SKM-1 (cell line): Measurements from ENCODE around the gene ZNF275.
A peak's percentile ranks its signal among the peaks of the same experiment; 100 is the strongest.
"Not testable (repeated sequence)": the region's sequence is repeated elsewhere in the genome, so short reads cannot be mapped to it uniquely, and the experiment has no call there.

Source experiments
- DNase-seq: peaks from one replicate; lab custom pipeline; 2025; ENCODE audit not compliant: unreplicated experiment; lab: John Stamatoyannopoulos, UW

The ZNF275 gene

DNA sequence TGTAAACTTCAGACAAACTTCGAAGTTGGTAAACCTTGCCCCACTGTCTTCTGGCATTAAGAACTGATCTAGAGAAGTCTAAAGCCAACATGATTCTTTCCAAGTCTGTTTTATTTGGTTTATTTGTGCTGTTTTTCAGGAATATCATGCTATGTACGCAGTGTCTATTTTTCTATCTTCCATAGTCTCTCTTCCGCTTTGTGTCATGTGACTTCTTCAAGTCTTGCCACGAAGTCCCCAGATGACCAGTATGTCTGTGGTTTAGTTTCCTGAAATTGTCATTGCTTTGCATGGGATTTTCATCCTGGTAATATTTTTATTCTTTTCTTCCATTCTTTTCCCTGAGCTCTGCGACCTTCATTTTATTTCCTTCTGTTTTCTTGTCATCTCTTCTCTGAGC, 52.1 kb downstream of the ZNF275 start:
- no peak for DNase-seq

DNA sequence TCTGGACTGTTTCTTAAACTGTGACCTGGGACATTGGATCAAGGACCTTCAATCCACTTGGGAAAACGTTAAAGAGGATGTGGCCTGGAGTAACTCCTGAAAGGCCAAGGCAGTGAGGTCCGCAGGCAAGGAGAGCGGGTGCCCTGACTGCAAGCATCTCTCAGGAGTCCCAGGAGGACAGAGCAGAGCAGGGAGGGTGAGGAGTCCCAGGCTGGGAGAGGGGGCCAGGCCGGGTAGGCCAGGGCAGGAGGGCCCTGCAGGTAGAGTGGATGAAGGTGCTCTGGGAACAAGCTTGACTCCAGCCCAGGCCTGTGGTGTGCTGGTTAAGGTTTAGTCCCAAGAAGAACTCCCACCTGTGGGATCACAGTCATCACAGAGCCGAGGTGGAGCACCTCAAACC, 53.4 kb downstream of the ZNF275 start:
- no peak for DNase-seq

DNA sequence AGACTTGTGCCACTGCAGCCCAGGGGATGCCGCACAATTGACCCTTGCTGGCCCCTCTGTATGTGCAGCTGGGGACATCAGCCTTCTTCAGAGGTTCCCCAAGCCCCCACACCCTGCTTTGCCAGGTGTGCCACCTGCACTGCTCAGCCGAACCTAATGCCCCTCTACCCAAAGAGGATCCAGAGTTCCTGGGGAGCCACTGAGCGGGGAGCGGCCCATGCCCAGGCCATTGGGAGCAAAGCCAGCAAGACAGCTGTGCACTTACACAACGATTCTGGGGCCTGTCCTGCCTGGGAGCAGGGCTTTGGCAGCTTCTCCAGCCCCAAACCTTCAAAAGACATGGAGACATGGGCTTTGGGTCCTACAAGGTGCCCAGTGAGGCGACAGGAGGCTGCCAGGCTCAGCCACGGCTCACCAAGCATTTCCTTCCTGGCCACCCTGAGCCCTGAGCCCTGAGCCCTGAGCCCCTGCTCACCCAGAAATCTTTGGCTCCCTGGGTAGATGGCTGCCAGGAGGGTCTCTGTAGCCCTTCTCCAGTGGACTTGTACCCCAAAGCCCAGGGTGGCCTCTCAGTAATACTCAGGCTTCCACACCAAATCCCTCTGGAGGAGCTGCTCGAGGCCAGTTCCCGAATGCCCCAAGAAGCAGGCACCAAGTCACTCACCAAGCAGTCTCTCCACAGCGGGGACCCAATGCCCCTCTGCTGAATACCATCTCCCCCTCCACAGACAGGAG, 54.2 kb downstream of the ZNF275 start:
- DNase-seq = no peak

DNA sequence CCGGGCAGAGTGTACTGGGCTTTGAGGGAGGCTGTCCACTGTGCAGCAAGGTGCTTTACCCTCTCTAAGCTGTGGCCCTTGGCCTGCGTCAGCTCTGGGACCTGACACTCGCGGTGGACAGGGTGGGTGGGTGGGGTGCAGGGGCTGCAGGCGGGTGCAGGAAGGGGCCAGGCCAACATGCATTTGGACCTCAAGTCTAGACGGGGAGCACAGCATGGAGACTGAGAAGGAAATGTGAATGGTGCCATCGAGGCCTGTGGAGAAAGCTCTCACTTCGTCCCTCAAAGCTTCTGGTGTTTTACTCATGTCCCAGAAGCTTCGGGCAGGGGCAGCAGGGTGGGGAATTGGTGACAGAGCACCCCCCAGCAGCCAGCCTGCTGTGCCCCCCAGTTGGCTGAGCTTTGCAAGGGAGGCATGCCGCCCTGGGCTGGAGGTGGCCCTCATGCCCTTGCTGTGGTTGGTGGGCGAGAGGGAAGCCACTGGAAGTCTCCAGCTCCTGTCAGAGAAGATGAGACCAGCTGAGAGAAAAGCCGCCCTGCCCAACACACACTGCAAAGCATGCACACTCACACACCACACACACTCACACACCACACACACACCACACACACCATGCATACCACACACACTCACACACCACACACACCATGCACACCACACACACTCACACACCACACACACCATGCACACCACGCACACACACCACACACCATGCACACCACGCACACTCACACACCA, 54.9 kb downstream of the ZNF275 start:
- no peak for DNase-seq

DNA sequence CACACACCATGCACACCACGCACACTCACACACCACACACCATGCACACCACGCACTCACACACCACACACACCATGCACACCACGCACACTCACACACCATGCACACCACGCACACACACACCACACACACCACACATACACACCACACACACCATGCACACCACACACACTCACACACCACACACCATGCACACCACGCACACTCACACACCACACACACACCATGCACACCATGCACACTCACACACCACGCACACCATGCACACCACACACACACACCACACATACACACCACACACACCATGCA, 55.5 kb downstream of the ZNF275 start:
- DNase-seq = not testable (repeated sequence)

DNA sequence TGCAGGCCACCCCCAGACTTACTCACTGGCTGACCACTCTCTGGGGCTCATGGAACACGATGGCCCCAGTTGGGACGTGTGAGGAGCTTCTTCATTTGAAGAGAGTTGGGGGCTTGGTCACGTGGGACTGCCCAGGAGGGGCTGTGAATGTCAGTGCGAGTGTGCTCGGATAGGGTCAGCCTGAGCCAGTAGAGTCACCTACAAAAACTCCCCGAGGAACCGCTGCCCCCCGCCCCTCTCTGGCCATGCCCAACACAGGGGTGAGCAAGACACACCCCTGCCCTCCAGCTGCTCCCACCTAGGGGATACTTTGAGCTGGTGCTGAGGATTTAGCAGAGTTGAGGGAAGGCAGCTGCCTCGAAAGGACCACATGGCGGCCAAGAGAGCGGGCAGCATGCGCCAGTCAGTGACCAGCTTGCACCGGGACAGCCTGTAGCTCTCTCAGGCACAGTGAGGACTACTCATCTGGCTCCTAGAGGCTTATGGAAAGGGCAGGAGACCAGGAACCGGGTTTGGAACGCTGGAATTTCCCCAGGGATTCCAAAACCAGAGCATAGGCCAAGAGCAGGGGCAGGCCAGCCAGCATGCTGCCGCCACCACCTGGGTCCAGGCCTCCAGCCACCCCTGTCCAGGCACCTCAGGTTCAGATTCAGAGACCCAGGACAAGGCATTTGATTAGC, 58.8 kb downstream of the ZNF275 start:
- DNase-seq = no peak

DNA sequence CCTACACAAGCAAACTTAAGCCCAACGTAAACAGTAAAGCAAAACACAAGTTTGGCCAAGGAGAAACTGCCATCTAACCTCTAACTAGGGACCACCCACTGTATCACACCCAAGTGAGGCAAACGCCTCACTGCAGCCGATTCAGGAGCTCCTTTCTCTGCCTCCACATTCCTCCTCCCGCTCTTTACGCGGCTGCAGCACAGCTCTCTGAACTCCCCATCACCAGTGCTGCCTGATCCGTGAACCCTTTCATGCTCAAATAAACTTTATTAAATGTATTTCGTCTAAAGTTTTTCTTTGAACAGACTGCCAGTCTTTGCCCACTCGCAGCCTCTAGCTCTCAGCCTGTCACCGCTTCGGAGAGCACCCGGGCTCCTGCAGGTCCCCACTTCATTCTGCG, 60.7 kb downstream of the ZNF275 start:
- no peak for DNase-seq

DNA sequence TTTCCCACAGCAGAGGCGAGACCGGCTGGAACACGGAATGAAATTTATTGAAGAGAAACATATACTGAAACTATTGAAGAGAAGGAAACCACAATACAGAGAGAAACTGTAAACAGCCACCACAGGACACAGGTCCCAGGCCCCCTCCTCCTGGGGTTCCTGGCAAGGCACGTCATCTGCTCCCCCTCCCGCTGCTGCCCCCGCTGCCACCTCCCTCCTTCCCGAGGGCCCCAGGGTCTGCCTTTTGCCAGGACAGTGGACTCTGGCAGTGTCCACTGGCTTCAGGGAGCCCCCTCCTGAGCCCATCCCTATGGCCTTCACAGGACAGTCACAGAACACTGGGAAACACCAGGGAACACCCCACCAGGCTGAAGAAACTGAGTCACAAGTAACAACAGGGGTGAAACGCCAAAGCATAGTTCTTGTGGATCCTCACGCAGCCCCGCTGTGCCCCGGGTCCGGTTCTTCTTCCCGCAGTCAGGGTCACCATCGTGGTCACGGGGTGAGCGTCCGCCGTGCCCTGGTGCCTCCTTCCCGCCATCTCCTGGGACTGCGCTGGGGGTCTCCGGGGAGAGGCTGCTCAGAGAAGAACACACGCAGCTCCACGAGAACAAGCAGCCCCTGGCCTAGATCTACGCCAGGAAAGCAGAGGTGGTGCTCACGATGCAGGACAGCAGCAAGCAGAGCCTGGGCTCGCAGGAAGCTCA, 61.8 kb downstream of the ZNF275 start:
- no peak for DNase-seq

DNA sequence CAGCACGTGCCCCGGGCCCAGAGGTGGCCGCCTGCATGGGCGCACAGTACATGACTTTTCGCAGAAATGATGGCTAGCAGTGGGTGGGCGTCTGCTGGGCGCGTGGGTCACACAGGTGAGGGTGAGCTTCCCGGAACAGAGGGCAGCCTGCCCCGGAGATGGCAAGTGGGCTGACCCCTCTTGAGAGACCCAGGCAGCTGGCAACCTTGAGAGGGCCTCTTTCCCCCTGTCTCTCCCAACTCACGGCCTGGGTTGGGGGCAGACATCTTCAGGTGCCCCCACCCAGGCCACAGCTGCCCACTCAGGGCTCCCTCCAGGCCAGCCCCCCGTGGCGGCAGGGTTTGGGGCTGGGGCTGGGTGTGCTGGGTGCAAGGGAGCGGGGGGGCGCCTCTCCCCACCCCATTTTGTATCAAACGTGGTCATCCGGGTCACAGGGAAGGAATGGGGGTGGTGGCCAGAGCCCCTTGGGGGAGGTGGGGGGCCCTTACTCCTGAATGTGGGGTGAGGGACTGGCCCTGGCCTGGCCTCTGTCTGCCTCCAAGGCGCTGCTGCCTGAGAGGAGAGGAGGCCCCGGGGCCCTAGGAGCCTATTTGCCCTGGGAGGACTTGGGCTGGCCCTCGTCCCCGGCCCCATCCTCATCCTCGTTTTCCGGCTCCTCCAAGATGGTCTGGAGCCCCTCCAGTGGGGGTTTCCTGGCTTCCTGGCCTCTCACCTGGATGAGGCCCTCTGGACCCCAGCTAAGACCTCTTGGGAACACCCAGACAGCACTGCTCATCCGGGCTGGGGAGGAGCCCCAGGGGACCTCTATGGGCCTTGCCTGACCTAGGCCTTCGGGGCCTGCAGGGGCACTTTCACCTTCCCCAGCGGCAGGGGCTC, 62.6 kb downstream of the ZNF275 start:
- DNase-seq = no peak

DNA sequence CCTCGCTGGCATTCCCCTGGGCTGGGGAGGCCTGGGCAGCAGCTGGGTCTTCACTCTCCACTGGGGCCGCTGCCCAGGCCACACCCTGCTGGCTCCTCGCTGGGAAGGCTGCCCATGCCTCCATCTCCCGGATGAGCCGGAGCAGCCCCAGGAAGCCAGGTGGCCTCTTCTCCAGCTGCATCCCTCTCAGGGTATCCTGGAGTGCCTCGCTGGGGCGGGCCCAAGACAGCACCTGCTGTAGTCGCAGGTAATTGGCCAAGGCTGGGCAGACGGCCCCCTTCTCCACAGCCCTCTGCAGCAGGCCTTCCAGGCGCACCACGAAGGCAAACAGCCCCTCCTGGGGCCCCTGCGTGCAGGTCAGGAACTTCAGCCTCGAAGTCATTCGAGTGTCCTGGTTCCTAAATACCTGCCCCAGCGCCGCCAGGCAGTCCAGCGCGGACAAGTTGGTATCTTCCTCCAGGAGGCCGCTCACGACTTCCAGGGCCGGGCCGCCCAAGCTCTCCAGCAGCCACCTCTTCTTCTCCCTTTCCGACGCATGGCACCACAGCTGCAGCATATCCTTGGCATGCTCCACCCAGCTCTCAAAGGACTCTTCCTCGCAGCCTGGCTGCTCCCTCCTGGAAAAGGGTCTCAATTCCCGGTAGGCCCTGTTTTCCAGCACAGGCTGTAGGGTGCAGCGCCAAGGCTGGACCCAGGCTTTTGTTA, 63.5 kb downstream of the ZNF275 start:
- no peak for DNase-seq

DNA sequence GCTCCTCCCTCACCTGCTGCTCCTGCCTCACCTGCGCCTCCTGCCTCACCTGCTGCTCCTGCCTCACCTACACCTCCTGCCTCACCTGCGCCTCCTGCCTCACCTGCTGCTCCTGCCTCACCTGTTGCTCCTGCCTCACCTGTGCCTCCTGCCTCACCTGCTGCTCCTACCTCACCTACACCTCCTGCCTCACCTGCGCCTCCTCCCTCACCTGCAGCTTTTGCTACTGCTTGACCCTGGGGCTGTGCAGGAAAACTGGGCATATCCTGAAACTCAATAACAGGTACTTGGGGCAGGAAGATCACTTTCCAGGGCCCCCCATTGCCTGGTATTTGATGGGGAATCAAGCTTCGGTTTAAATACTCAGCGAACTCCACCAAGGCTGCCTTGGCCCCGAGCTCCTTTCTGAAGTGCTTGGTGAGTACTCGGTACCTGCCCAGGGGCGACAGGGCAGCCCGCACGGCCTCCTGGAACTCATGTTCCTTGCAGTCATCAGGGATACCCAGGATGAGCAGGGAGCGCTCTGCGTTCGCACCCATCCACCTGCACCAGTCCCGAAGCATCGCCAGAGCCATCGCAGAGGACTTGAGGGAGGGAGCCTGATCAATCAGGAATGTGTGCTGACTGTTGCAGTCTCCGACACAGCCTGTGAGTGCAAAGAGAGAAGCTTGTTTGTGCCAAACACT, 64.5 kb downstream of the ZNF275 start:
- no peak for DNase-seq

DNA sequence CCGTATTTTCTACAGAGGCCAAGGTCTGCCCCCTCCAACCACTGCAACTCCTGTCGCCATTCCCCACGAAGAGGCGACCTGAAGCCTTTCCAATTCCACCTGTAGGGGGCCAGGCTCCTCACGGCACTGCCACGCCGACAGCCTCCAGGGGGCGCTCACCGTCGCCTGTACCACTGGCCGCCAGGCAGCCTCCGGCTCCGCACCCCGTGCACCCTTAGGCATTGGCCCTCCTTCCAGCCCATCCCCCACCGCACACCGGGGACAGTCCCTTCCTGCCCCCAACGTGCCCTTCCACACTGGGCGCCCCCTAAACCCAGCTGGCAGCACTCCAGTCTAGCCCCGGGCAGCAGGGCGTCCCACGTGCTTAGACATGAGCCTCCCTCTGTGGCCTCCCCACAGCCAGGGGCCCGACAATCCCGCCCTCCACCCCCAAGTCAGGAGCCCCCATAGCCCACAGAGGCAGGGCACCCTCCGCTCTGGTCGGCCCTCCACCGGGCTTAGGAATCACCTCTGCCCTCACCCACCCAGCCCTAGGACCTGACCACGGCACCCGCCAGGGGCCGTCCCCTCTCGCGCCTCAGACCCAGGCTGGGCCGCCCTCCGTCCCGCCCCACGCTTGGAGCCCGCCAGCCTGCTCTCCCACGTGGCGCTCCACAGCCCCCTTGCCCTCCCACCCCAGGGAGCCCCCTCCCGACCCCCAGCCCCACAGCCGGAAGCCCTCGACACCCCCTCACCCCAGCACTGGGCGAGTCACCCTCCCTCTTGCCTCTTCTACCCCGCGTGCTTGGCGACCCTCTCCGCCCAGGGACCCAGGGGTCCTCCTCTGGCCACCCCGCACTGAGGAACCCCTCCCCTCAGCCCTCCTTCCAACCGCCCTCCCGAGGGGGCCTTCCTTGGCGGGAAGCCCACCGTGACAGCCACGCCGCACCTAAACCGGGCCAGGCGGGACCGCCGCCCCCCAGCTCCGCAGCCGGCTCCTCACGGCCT, 66.5 kb downstream of the ZNF275 start:
- peak; percentile 38 for DNase-seq

DNA sequence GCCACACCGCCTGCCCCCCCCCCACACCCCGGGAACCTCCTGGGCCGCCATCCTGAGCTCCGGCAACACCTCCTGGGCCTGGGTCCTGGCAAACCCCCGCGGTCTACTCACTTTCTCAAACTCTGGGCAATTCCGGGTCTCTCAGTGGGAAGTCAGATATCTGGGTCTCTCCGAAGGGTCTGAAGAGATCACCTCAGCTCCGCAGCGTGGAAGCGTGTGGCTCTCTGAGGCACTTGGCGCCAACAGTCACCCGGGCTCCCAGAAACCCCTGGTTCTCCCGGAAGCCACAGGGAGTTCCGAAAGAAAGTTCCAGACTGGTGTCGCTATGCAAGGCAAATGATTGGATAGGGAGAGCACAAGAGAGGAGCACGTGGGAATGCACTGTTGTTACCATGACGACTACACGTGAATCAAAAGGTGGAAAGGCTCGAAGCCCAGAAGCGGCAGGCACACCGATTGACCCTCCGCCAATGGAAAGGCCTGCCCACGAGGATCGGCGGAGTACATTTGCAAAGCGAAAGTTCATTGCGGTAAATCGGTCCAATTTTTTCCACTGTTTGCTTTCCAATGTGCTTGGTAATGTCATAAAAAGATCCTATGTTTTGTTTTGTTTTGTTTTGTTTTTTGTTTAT, 67.3 kb downstream of the ZNF275 start, which contains the start of gene PNMA6E:
TSS of gene PNMA6E (minus strand) at position 218 of the 632 bp plus-strand sequence. CDS start 2,501 bp downstream, outside the sequence.
- no peak for DNase-seq
